LNCaP clone FGC (cell line): ENCODE measurements around the gene CACNA1C.

Experiments used
- DNase-seq: peaks from one replicate; pipeline ENCODE4 v3.0.0-alpha.2; 2011; ENCODE audit warnings: low read depth
- H3K4me3 ChIP-seq: 2 replicates; pipeline ENCODE4 v1.5.1; 2011; ENCODE audit warnings: mild to moderate bottlenecking, low read depth, low read length, control low read depth
- TF ChIP-seq, protein P1 (sequence below): IDR thresholded peaks from 2 replicates; pipeline ENCODE4 v1.5.1; 2012; ENCODE audit warnings: mild to moderate bottlenecking; ENCODE audit not compliant: control insufficient read depth, insufficient read depth; ENCODE audit errors: extremely low read depth

CACNA1C gene

DNA sequence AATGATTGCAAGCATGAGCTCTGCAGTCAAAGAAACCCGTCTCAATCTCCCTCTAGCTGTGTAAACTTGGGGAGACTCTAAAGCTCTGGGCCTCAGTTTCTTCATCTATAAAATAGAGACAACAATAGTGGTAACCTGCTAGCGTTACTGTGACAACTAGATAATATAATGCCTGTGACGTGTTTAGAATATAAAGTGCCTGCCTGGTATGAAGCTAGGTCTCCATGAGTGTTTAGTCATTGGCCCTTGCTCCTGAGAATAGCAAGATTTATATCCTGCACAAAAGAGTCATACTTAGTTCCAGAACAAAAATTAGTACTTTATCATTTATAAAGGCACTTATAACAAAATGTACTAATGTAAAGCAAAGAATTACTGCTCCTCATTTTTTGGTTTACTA is 39.7 kb upstream of the CACNA1C start:
- H3K4me3 ChIP-seq = no peak overlapping the region
- DNase-seq = no peak

DNA sequence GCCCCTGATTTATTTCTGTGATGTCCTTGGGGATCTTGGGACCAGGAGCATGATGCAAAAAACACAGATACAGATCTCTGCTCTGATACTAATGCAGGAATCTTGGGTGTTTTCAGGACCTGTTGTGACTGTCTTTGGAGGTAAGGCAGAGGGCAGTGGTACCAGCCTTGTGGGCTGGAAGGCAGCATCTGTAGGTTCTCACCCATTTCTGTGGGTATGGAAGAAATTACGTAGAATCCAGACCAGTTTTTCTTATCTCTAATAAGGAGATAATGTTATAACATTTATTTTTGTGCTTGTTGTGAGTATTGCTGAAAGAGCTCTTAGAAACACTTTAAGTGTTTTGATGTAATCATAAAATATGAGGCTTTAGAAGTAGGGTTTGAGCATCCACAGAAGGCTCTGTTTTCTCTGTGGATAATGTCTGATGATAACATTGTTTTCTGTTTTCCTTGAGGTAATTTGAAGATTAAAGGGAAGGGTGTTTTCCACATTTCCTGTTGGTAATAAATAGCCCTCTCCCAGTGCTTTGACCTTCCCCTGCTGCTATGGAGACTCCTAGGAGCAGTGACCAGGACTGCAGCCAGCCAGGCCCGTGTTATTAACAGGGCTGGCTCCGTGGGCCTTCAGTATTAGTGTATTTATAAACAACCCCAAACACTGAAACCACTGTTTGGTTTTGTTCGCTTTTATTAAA is 39.1 kb upstream of the CACNA1C start:
- no peak overlapping the region for H3K4me3 ChIP-seq
- no peak for DNase-seq
- TF ChIP-seq, protein P1, sequence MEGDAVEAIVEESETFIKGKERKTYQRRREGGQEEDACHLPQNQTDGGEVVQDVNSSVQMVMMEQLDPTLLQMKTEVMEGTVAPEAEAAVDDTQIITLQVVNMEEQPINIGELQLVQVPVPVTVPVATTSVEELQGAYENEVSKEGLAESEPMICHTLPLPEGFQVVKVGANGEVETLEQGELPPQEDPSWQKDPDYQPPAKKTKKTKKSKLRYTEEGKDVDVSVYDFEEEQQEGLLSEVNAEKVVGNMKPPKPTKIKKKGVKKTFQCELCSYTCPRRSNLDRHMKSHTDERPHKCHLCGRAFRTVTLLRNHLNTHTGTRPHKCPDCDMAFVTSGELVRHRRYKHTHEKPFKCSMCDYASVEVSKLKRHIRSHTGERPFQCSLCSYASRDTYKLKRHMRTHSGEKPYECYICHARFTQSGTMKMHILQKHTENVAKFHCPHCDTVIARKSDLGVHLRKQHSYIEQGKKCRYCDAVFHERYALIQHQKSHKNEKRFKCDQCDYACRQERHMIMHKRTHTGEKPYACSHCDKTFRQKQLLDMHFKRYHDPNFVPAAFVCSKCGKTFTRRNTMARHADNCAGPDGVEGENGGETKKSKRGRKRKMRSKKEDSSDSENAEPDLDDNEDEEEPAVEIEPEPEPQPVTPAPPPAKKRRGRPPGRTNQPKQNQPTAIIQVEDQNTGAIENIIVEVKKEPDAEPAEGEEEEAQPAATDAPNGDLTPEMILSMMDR = no peak

More for the DNA sequence above, 39.7 kb upstream of the CACNA1C start:
- TF ChIP-seq, protein P1 = no peak

DNA sequence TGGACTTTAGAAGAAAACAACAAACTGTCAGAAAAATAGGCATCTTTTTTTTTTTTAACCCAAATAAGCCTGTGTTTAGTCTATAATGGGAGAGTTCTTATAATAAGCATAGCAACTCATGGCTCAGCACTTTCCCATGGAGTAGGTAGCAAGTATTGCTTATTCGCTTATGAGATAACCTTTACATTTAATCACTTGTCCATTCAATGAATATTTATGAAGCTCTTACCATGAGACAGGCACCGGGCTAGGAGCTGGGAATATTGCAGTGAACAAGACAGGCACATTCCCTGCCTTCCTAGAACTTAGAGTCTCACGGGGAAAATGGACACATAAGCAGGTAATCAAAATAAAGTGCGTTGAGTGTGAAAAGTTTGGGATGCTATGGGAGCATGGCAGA is 38.6 kb upstream of the CACNA1C start:
- TF ChIP-seq, protein P1 = no peak
- no peak overlapping the region for H3K4me3 ChIP-seq
- DNase-seq = no peak

DNA sequence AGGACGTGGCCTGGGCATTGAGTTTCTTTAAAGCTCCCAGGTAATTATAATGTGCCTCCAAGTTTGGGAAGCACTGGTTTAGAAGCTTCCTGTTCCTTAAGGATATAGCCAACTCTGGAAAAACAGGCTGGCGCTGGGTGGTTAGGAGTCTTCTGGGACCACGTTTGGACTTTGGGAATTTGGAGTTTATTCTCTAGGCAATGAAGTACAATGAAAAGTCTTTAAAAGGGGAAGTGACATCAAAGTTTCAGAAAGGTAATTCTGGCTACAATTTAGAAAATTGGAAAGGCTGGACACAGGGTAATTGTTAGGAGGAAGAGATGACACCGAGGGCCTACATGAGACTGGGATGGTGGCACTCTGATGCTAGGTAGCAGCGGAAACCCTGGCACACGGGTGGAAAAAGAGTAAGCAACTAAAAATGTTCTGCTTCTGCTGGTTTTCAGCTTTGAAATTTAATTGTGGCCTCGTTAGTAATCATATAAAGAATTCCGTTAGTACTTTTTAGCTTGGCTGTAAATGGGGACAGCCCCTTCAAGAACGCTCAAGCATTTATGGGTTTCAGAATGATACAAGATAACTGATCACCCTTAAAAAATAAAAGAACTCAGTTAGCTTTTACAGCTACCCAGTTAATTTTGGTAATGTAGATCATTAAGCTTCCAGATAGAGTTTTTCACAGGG is 35.8 kb upstream of the CACNA1C start:
- DNase-seq = no peak
- TF ChIP-seq, protein P1 = no peak
- H3K4me3 ChIP-seq = no peak overlapping the region

DNA sequence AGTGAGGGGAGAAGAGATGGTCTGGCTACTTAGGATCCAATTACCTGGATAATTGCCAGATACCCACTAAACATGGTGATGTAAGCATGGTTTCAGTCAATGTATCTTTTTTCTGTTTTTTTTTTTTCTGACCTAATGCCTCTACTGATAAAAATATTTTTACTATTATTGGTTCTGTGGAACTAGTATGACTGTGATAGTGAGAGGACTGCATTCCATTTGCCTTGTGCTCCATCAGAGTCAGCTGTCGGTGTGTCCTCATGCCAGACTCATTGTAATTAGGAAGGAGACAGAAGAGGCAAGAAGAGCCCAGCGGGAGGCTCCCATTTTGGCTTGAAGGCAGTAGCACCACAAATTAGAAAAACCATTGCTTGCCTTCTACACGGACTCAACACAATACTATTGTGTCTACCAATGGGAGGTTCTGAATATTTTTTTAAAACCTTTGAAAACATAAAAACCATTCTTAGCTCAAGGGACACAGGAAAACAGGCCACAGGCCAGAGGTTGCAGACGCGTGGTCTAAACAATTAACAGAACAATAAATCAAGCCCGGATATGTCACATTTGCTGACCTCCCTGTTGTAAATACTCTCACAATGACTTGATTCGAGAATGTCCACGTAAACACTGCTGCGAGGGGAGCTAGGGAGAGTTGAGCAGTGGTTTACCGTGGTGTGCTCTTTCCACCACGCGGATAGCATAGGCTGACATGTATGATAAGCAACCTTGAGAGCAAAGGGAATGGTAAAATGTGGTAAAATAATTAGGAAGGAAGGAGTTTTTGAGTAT is 35.0 kb upstream of the CACNA1C start:
- TF ChIP-seq, protein P1 = no peak
- no peak overlapping the region for H3K4me3 ChIP-seq
- DNase-seq = no peak

DNA sequence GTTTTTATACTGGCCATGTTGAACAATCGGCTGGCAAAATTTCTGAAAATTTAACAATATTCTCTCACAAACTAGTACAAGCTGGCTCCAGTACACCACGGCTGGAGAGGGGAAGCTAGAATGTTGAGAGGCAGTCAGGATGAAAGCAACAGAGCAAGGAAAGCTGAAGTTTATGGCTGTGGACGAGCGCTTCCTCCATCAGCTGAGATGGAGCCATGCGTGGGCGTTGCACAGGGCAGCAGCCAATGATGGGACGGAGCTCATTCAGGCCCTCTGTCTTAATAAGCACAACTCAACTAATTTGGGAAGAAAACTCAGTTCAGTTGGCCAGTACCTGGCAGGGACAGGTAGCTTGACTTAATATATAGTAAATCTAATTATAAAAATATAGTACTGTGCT is 34.4 kb upstream of the CACNA1C start:
- TF ChIP-seq, protein P1 = no peak
- H3K4me3 ChIP-seq = no peak overlapping the region

More for the DNA sequence above, 34.4 kb upstream of the CACNA1C start:
- no peak for DNase-seq
